IPS-18a (cell line): ENCODE results near the gene ACADL.
"Not testable (repeated sequence)": the region's sequence is repeated elsewhere in the genome, so short reads cannot be mapped to it uniquely, and the experiment has no call there.

Experiments used
- H3K27ac ChIP-seq: one replicate; pipeline ENCODE4 v1.5.1; 2013; ENCODE audit warnings: low read length
- H3K27me3 ChIP-seq: one replicate; pipeline ENCODE4 v1.6.1; 2013; ENCODE audit warnings: mild to moderate bottlenecking, low read length; ENCODE audit not compliant: control insufficient read depth, insufficient read depth
- H3K36me3 ChIP-seq: one replicate; pipeline ENCODE4 v1.6.1; 2013; ENCODE audit warnings: low read depth, low read length; ENCODE audit not compliant: control insufficient read depth
- H3K4me1 ChIP-seq: one replicate; pipeline ENCODE4 v1.6.1; 2013; ENCODE audit warnings: low read depth, low read length; ENCODE audit not compliant: control insufficient read depth
- H3K4me3 ChIP-seq: one replicate; pipeline ENCODE4 v1.5.1; 2013; ENCODE audit warnings: low read length
- H3K9ac ChIP-seq: one replicate; pipeline ENCODE4 v1.6.1; 2013; ENCODE audit warnings: mild to moderate bottlenecking, low read length, moderate library complexity
- H3K9me3 ChIP-seq: one replicate; pipeline ENCODE4 v1.6.1; 2013; ENCODE audit warnings: low read depth, low read length; ENCODE audit not compliant: control insufficient read depth

ACADL gene

GRCh38 chr2:210181033-210181605 is 44.1 kb downstream of the ACADL start:
- not testable (repeated sequence) for H3K4me3 ChIP-seq, H3K9me3 ChIP-seq, H3K9ac ChIP-seq, H3K27me3 ChIP-seq, H3K36me3 ChIP-seq, H3K27ac ChIP-seq
- H3K4me1 ChIP-seq, result peaks cover 36% of the 10 kb centered on the region

- Histone ChIP-seq H3K36me3 (no peaks in the 10 kb centered on the region), H3K4me3 (no peak overlapping the region), H3K27me3 (no peaks in the 10 kb centered on the region), H3K9me3 (no peaks in the 10 kb centered on the region), H3K9ac (no peak overlapping the region), H3K4me1 (peaks cover 36% of the 10 kb centered on the region), H3K27ac (no peak overlapping the region)
Observed at GRCh38 chr2:210180477-210180876, 44.8 kb downstream of the ACADL start.

GRCh38 chr2:210179351-210179990 is 45.8 kb downstream of the ACADL start:
- no peaks in the 10 kb centered on the region for H3K9me3 ChIP-seq
- H3K4me3 ChIP-seq, result no peak overlapping the region
- no peaks in the 10 kb centered on the region for H3K36me3 ChIP-seq
- no peak overlapping the region for H3K9ac ChIP-seq
- H3K27ac ChIP-seq, result no peak overlapping the region
- H3K27me3 ChIP-seq, result no peaks in the 10 kb centered on the region
- peaks cover 36% of the 10 kb centered on the region for H3K4me1 ChIP-seq

- Histone ChIP-seq H3K9me3 (no peaks in the 10 kb centered on the region), H3K4me1 (peaks cover 39% of the 10 kb centered on the region), H3K27me3 (no peaks in the 10 kb centered on the region), H3K4me3 (no peak overlapping the region), H3K9ac (peak overlapping the region; percentile 35), H3K27ac (peak overlapping the region; percentile 1), H3K36me3 (no peaks in the 10 kb centered on the region)
Observed at GRCh38 chr2:210177769-210178168, 47.5 kb downstream of the ACADL start.

- not testable (repeated sequence) for H3K27me3 ChIP-seq, H3K4me3 ChIP-seq, H3K9ac ChIP-seq, H3K9me3 ChIP-seq, H3K27ac ChIP-seq, H3K36me3 ChIP-seq
- peaks cover 45% of the 10 kb centered on the region for H3K4me1 ChIP-seq
Observed at GRCh38 chr2:210177115-210177514, 48.1 kb downstream of the ACADL start.

- no peaks in the 10 kb centered on the region for H3K27me3 ChIP-seq
- peaks cover 31% of the 10 kb centered on the region for H3K4me1 ChIP-seq
- no peaks in the 10 kb centered on the region for H3K9me3 ChIP-seq
Observed at GRCh38 chr2:210174086-210174485, 51.2 kb downstream of the ACADL start.

GRCh38 chr2:210172219-210172575 is 53.0 kb downstream of the ACADL start:
- no peak overlapping the region for H3K27ac ChIP-seq
- H3K27me3 ChIP-seq, result no peaks in the 10 kb centered on the region
- no peaks in the 10 kb centered on the region for H3K36me3 ChIP-seq
- peak overlapping the region; percentile 57 for H3K9ac ChIP-seq
- peaks cover 20% of the 10 kb centered on the region for H3K4me1 ChIP-seq
- peak overlapping the region; percentile 79 for H3K4me3 ChIP-seq
- H3K9me3 ChIP-seq, result no peaks in the 10 kb centered on the region

More at GRCh38 chr2:210174086-210174485, 51.2 kb downstream of the ACADL start:
- Histone ChIP-seq H3K36me3 (no peaks in the 10 kb centered on the region), H3K27ac (no peak overlapping the region), H3K9ac (no peak overlapping the region), H3K4me3 (no peak overlapping the region)

GRCh38 chr2:210171309-210172218 is 53.7 kb downstream of the ACADL start, which contains the start of gene KANSL1L:
TSS of gene KANSL1L (minus strand) at chr2:210171409. CDS start at chr2:210154582, 16,827 bp downstream.
- Histone ChIP-seq H3K9me3 (no peaks in the 10 kb centered on the region), H3K9ac (peak within 1 kb of the TSS; percentile 87), H3K27ac (peak within 1 kb of the TSS; percentile 72), H3K4me1 (peaks cover 20% of the 10 kb centered on the region), H3K36me3 (no peaks in the 10 kb centered on the region), H3K4me3 (peak within 1 kb of the TSS; percentile 95), H3K27me3 (no peaks in the 10 kb centered on the region)

- Histone ChIP-seq H3K36me3 (no peaks in the 10 kb centered on the region), H3K9me3 (no peaks in the 10 kb centered on the region), H3K9ac (peak overlapping the region; percentile 87), H3K4me1 (peaks cover 20% of the 10 kb centered on the region), H3K4me3 (peak overlapping the region; percentile 95), H3K27ac (peak overlapping the region; percentile 72), H3K27me3 (no peaks in the 10 kb centered on the region)
Observed at GRCh38 chr2:210170446-210171303, 54.6 kb downstream of the ACADL start.

- H3K36me3 ChIP-seq, result no peaks in the 10 kb centered on the region
- H3K9me3 ChIP-seq, result no peaks in the 10 kb centered on the region
- H3K9ac ChIP-seq, result peak overlapping the region; percentile 87
- H3K4me1 ChIP-seq, result peaks cover 20% of the 10 kb centered on the region
- H3K27ac ChIP-seq, result peak overlapping the region; percentile 72
- H3K4me3 ChIP-seq, result peak overlapping the region; percentile 95
- H3K27me3 ChIP-seq, result no peaks in the 10 kb centered on the region
Observed at GRCh38 chr2:210170196-210170445, 55.1 kb downstream of the ACADL start.
